EL (cell line): ENCODE results near the gene LLGL2.

Experiments used
- DNase-seq: peaks from one replicate; pipeline ENCODE4 v3.0.0-alpha.2; 2016

The LLGL2 gene

GRCh38 chr17:75616521-75617122 is 91.1 kb downstream of the LLGL2 start:
- no peak for DNase-seq

- DNase-seq = no peak
Measured at GRCh38 chr17:75617218-75617617, 91.7 kb downstream of the LLGL2 start.

DNA sequence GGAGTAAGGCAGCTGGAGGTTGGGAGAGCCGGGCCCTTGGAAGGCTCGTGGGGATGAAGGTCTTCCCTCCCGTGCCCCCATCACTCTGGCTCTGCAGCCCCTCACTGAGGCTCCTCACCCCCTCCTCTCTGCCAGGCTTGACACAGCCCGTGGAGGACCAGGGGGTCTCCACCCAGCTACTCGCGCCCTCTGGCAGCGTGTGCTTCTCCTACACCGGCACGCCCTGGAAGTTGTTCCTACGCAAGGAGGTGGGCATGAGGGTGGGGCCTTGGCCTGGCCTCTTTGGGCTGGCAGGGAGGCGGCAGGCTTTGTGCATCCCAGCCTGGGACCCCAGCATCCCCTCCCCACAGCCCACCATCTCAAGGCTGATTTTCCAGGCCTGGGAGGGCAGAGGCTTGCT is 92.2 kb downstream of the LLGL2 start:
- DNase-seq = no peak

- peak; percentile 53 for DNase-seq
Measured at GRCh38 chr17:75619506-75620431, 94.3 kb downstream of the LLGL2 start.

- DNase-seq = no peak
Measured at GRCh38 chr17:75621489-75621888, 96.0 kb downstream of the LLGL2 start.

- no peak for DNase-seq
Measured at GRCh38 chr17:75622076-75622475, 96.6 kb downstream of the LLGL2 start.

GRCh38 chr17:75622771-75623273 is 97.3 kb downstream of the LLGL2 start:
- DNase-seq = no peak

GRCh38 chr17:75623386-75623785 is 97.9 kb downstream of the LLGL2 start:
- peak; percentile 41 for DNase-seq

DNA sequence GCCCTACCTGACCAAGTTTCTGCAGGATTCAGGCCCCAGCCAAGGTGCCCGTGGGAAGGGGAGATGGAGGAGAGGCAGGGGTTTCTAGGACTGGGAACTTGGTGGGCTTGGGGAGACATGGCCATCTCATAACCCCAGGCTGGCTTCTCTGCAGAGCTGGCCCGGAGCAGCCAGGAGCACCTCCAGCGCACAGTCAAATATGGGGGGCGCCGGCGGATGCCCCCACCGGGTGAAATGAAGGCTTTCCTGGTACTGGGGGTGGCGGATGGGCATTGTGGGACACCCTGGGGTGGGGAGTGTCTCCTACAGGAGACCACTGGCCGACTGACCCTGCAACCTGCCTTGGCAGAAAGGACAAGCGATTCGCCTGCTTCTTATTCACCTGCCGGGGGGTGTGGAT is 98.5 kb downstream of the LLGL2 start:
- DNase-seq = no peak
